IPS DF 6.9 (cell line): ENCODE data around the gene FNDC11.
A peak's percentile ranks its signal among the peaks of the same experiment; 100 is the strongest.
"Not testable (repeated sequence)": the region's sequence is repeated elsewhere in the genome, so short reads cannot be mapped to it uniquely, and the experiment has no call there.

Experiments used
- DNase-seq: peaks from one replicate; pipeline ENCODE4 v3.0.0-alpha.2; 2013; ENCODE audit warnings: low read depth, low spot score
- H3K27ac ChIP-seq: one replicate; pipeline ENCODE4 v1.5.1; 2013; ENCODE audit warnings: low read length, control low read depth
- H3K27me3 ChIP-seq: 2 replicates; pipeline ENCODE4 v1.6.1; 2013; ENCODE audit warnings: mild to moderate bottlenecking, low read length; ENCODE audit not compliant: control insufficient read depth, insufficient read depth
- H3K36me3 ChIP-seq: 2 replicates; pipeline ENCODE4 v1.6.1; 2013; ENCODE audit warnings: low read length; ENCODE audit not compliant: control insufficient read depth, insufficient read depth
- H3K4me1 ChIP-seq: 2 replicates; pipeline ENCODE4 v1.6.1; 2013; ENCODE audit warnings: low read length; ENCODE audit not compliant: control insufficient read depth, insufficient read depth
- H3K4me3 ChIP-seq: 2 replicates; pipeline ENCODE4 v1.5.1; 2013; ENCODE audit warnings: mild to moderate bottlenecking, low read length
- H3K9me3 ChIP-seq: 2 replicates; pipeline ENCODE4 v1.6.1; 2013; ENCODE audit warnings: low read length, inconsistent platforms; ENCODE audit not compliant: control insufficient read depth, insufficient read depth
- WGBS: extraction: QIAGEN DNeasy Blood & Tissue Kit; methylation state at CpG from one replicate; pipeline ENCODE4 v1.1.7; 2013; ENCODE audit warnings: mixed read lengths, missing lambda C conversion rate; ENCODE audit not compliant: insufficient read length, insufficient coverage; 5-methylcytosine and 5-hydroxymethylcytosine counted together

The FNDC11 gene

DNA sequence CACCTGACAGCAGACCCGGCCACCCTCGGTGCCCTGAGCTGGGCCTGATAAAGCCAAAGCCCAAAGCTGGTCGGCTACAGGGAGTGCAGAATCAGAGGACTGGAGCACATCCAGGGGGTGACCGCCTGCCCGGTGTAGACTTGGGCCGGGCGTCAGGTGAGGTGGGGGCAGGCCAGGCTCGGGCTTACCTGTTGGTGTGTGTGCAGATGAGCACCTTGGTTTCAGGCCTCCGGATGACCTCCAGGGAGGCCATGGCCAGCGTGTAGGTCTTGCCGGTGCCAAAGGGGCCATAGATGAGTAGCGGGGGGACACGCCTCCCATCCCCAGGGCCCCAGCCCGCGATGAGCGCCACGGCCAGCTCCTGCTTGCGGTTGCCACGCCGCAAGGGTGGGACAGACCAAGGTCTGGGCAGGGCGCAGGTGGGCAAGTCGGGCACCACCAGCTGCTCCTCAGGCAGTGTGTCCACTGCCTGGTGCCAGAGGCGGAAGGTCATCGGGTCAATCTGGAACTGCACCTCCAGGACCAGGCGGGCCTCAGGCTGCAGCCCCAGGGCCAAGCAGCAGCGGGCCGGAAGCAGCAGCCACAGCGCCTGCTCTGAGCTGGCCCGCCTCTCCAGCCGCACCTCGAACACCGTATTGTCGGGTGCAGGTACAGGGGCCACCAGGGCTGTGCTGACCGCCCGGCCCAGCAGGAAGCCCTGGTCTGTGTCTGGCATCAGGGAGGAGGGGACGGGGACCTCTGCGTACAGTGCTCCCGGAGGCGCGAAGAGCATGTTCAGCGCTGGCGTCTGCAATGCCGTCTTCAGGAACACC, 14.4 kb downstream of the FNDC11 start:
- no peaks in the 10 kb centered on the region for H3K9me3 ChIP-seq
- WGBS, result no CpG with 5 or more reads among the region's 43 CpGs
- no peaks in the 10 kb centered on the region for H3K4me1 ChIP-seq
- H3K27me3 ChIP-seq, result no peaks in the 10 kb centered on the region
- no peak overlapping the region for H3K27ac ChIP-seq
- no peak for DNase-seq
- no peak overlapping the region for H3K4me3 ChIP-seq
- H3K36me3 ChIP-seq, result peaks cover 14% of the 10 kb centered on the region; the same call in 1 of the 2 replicates

DNA sequence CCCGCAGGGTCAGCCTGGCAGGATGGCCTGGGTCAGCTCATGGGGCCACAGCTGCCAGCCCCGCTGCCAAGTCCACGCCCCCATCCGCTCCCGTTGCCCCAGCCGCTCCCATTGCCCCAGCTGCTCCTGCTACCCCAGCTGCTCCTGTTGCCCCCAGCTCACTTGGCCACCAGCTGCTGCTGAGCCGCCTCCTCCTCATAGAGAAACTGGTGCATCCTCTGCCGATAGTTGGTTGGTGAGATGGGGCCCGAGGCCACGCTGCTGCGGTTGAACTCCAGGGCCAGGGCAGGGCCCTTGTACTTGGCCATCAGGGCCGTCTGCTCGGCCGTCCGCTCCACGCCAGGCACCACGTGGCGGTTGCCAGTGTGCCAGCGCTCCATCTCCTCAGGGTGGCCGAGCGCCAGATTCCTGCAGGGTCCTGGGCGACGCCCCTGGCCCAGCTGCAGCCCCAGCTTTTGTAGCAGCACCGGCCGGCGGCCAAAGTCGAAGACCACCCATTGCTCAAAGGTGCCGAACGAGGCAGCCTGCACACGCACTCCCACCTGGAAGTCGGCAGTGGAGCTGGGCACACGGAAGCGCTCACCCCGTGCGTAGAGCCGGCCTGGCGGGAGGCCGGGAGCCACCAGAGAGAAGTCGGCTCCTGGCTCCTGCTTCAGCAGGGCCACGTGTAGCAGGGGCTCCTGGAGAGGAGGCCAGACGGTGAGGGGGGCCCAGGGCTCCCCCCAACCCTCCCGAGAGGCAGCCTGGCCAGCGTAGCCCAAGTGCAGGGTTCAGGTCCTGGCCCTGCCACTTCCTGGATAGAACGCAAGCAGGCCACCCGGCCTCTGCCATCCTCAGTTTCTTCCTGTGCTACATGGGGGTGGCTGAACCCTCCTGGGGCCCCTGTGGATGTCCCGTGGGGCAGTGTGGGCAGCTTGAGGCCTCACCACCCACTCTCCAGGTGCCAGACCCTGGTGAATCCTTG, 15.3 kb downstream of the FNDC11 start:
- no peak overlapping the region for H3K27ac ChIP-seq
- no peak overlapping the region for H3K4me3 ChIP-seq
- WGBS, result no CpG with 5 or more reads among the region's 46 CpGs
- H3K27me3 ChIP-seq, result no peaks in the 10 kb centered on the region
- peaks cover 14% of the 10 kb centered on the region; the same call in 1 of the 2 replicates for H3K36me3 ChIP-seq
- H3K4me1 ChIP-seq, result no peaks in the 10 kb centered on the region
- H3K9me3 ChIP-seq, result no peaks in the 10 kb centered on the region
- no peak for DNase-seq

DNA sequence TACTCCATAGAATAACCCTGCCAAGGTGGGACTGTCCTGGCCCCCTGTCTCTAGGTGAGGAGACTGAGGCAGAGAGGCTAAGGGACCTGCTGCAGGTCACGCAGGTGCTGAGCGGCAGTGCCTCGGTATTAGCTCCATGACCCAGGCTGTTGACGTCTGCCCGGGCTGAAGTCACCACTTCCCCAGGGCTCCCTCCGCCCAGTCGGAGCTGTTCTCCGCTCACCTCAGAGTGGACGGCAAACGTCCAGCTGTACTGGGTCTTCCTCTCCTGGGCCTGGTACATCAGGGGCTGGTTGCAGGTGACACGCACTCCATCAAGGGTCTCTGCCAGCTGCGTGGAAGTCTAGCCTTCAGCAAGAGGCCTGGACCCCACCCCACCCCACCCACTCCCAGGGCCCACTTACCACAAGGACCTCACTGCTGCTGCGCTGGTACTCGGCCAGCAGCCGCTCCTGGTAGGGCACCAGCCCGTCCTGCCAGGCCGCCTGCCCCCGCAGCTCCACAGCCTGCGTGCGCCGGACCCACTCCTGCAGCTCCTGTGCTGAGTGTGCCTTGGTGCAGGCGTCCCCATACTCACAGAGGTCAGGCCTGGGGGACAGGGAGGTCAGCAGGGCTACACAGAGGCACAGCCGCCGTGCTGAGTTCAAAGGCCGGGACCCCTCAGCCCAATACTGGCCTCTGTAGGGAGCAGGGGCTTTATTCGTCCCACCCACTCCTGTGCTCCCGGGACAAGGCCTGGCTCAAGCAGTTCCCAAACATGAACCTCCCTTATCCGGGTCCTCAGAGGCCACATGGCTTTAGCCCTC, 16.5 kb downstream of the FNDC11 start:
- no peaks in the 10 kb centered on the region for H3K9me3 ChIP-seq
- DNase-seq, result no peak
- H3K27ac ChIP-seq, result no peak overlapping the region
- peaks cover 2% of the 10 kb centered on the region; the same call in 1 of the 2 replicates for H3K4me1 ChIP-seq
- no peak overlapping the region for H3K4me3 ChIP-seq
- no CpG with 5 or more reads among the region's 28 CpGs for WGBS
- H3K36me3 ChIP-seq, result peaks cover 11% of the 10 kb centered on the region; the same call in 1 of the 2 replicates
- H3K27me3 ChIP-seq, result no peaks in the 10 kb centered on the region

DNA sequence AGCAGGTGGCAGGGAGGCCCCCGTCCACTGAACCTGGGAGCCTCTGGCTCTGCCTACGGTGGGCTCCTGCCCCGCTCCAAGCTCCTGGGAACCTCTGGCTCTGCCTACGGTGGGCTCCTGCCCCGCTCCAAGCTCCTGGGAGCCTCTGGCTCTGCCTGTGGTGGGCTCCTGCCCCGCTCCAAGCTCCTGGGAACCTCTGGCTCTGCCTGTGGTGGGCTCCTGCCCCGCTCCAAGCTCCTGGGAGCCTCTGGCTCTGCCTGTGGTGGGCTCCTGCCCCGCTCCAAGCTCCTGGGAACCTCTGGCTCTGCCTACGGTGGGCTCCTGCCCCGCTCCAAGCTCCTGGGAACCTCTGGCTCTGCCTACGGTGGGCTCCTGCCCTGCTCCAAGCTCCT, 17.1 kb downstream of the FNDC11 start:
- H3K27me3 ChIP-seq, H3K27ac ChIP-seq: not testable (repeated sequence)

DNA sequence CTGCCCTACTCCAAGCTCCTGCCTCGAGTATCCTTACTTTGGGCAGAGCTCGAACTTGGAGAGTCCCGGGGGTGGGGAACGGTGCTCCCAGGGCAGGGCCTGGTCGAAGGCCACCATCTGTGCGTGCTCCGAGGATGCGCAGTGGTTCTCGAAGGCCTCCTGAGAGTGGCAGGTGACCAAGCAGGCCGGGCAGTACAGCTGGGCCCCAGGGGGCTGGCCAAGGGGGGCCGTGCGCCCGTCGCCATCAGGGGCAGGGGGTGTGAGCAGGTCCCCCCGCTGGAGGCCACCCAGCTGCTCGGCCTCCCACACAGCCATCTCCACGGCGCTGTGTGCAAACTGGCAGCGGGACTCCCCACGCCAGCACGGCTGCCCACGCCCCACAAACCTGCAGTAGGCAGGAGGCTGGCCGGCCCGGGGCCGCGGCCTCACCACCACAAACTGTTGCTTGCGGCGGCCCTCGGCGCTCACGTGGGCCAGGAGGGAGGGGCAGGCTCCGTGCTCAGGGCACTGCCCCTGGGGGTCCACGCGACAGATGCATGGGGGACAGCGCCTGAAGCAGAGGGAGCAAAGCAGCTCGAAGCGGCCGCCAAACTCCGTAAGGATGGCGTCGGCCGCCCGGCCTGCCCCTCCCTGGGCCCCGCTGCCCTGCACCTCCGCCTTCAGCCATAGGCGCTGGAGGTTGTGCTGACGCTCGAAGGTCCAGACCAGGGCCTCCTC, 18.3 kb downstream of the FNDC11 start:
- peaks cover 4% of the 10 kb centered on the region; the same call in 1 of the 2 replicates for H3K36me3 ChIP-seq
- no peak overlapping the region for H3K4me3 ChIP-seq
- peaks cover 2% of the 10 kb centered on the region; the same call in 1 of the 2 replicates for H3K4me1 ChIP-seq
- no peak overlapping the region for H3K27ac ChIP-seq
- WGBS, result no CpG with 5 or more reads among the region's 48 CpGs
- H3K9me3 ChIP-seq, result no peaks in the 10 kb centered on the region
- no peak for DNase-seq
- H3K27me3 ChIP-seq, result no peaks in the 10 kb centered on the region

More for the DNA sequence above, 17.1 kb downstream of the FNDC11 start:
- not testable (repeated sequence) for H3K4me1 ChIP-seq, H3K9me3 ChIP-seq, DNase-seq, H3K36me3 ChIP-seq, H3K4me3 ChIP-seq
- no CpG with 5 or more reads among the region's 11 CpGs for WGBS

DNA sequence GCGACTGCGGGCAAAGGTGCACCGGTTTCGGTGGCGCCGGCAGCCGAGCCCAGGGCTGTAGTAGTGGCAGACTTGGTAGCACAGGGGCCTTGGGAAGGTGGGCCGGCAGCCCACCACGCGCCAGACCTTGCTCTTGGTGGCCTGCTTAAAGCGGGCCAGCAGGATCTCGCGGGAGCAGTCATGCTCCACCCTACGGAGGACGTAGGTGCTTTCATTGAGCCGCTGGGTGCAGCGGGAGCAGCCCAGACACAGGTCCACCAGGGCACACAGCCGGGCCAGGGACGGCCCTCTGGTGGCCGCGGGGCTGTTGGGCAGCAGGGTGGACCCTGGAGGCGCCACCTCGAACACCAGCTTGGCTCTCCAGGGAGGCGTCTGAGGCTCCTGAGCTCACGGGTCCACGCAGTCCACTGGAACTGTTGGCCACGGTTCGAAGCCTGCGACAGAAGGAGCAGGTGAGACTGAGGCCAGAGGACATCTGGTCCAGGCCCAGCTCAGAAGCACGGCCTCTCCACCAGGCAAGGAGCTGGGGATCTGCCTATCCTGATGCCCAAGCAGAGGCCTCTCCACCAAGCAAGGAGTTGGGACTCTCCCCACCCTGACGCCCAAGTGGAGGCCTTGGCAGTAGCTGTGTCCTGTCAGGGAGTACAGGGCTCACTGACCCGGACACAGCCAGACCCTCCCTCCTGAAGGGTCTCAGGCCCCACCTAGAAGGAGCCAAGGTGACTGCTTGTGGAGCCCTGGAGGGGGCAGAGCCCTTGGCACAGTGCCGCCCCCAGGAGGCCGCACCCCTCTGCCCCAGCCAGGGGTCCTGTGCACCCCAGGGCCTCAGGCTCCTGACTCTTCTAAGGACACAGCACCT, 19.1 kb downstream of the FNDC11 start:
- no CpG with 5 or more reads among the region's 34 CpGs for WGBS
- no peak for DNase-seq
- no peaks in the 10 kb centered on the region for H3K9me3 ChIP-seq
- no peak overlapping the region for H3K27ac ChIP-seq
- H3K27me3 ChIP-seq, result no peaks in the 10 kb centered on the region
- H3K36me3 ChIP-seq, result peaks cover 4% of the 10 kb centered on the region; the same call in 1 of the 2 replicates
- peaks cover 2% of the 10 kb centered on the region; the same call in 1 of the 2 replicates for H3K4me1 ChIP-seq
- no peak overlapping the region; the same call in 1 of the 2 replicates for H3K4me3 ChIP-seq

DNA sequence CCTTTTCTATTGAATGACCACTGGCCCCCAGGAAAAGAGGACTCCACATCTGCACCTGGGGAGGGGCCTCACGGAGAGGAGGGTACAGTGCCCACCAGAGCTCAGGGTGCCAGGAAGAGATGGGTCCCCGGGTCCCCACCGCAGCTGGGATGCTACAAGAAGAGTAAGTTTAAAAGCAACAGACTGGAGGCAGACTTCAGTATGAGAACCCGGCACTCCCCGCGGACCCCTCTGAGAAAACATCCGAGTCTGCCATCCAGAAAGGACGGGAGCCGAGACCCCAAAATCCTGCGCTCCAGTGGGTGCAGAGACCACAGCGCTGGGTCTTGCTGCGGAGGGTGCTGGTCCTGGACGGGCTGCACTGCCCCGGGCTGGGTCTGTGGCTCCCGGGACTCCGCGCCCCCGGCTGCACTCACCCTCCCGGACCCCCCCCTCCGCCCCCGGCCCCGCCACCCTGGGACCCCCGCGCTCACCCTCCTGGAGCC, 19.7 kb downstream of the FNDC11 start:
- no peak for DNase-seq
- H3K9me3 ChIP-seq, result no peaks in the 10 kb centered on the region
- H3K27ac ChIP-seq, result no peak overlapping the region
- H3K27me3 ChIP-seq, result no peaks in the 10 kb centered on the region
- H3K4me1 ChIP-seq, result peaks cover 2% of the 10 kb centered on the region; the same call in 1 of the 2 replicates
- 0 out of 2 replicates have a peak, but pooled peaks cover 4% of the 10 kb centered on the region for H3K36me3 ChIP-seq
- peak overlapping the region; percentile 66; the same call in 1 of the 2 replicates for H3K4me3 ChIP-seq
- WGBS, result no CpG with 5 or more reads among the region's 24 CpGs

DNA sequence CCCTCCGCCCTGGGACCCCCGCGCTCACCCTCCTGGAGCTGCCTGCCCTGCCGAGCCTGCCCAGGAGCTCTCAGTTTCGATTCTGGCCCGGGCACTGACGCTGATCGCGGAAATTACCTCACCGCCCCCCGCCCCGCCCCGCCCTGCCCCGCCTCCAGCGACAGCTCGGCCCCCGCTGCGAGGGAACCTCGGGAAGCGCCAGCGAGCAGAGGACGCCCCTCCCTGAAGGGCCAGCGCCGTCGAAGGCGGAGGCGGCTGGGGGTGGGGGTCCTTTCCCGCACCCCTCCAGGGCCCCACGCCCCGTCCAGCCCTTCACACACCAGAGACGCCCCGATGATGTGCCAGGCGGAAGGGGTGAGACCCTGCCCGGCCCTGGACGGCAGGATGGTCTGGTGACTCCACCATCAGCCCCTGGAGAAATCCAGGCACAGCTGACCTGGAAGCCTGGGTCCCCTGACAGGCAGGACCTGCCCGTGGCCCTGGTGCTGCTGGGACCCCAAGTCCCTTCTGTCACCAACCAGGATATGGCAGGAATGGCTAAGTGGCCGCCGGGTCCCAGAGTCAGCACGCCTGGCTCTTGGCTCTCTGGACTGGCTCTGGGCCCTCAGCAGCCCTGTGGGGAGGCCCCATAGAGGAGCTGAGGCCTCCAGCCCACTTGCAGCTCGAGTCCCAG, 20.3 kb downstream of the FNDC11 start, which contains the start of gene HELZ2:
Gene HELZ2 (minus strand): TSS at position 84 of the 673 bp plus-strand sequence. CDS start 1,854 bp downstream, outside the sequence.
- no peak within 1 kb of the TSS for H3K27ac ChIP-seq
- H3K4me1 ChIP-seq, result peaks cover 2% of the 10 kb centered on the region; the same call in 1 of the 2 replicates
- H3K9me3 ChIP-seq, result no peaks in the 10 kb centered on the region
- no CpG with 5 or more reads among the region's 40 CpGs for WGBS
- H3K36me3 ChIP-seq, result 0 out of 2 replicates have a peak, but pooled peaks cover 4% of the 10 kb centered on the region
- H3K4me3 ChIP-seq, result peak within 1 kb of the TSS; percentile 66; the same call in 1 of the 2 replicates
- no peak for DNase-seq
- H3K27me3 ChIP-seq, result no peaks in the 10 kb centered on the region
